Gastrocnemius medialis (tissue), 4 donors: ENCODE results near the gene S1PR3.
"Not testable (repeated sequence)": the region's sequence is repeated elsewhere in the genome, so short reads cannot be mapped to it uniquely, and the experiment has no call there.

ENCODE experiments used
- CTCF ChIP-seq, 5 experiments: fragments of 450-650 bp in 3 of 5; fragments of 200-600 bp in 2 of 5; sonication (generic) in 2 of 5; IDR thresholded peaks in 4 of 5; conservative IDR thresholded peaks in 1 of 5; 1 replicate in 4 of 5; 2 replicates in 1 of 5; pipeline ENCODE4 v1.5.1; 2016 to 2019; ENCODE audit warnings: antibody characterized with exemption in 5 of 5, mild to moderate bottlenecking in 3 of 5, moderate library complexity in 3 of 5
- POLR2A ChIP-seq, 2 donors: fragments of 450-650 bp; IDR thresholded peaks; one replicate each; pipeline ENCODE4 v1.6.1; 2017; ENCODE audit warnings: antibody characterized with exemption in 2 of 2, mild to moderate bottlenecking in 2 of 2, moderate library complexity in 2 of 2

DNA sequence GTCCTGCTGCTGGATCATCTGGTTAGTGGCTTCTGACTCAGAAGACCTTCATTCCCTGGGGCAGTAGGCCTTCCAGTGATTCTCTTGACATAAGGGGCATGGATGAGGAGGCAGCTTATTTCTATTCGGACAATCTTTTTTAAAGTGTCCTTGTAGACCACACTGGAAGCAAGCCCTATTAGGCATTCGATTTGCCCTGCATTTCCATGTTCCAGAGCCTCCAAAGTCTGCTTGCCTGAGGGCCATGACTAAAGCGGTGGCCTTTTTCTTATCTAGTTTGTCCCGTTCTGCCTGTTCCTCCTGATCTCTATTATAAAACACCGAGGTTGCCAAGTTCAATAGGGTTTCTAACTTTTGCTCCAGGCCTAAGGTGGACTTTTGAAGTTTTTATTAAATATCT lies 49.7 kb upstream of the S1PR3 start:
- not testable (repeated sequence) for TF ChIP-seq CTCF (IDR thresholded peaks at IDR 0.05 in 4 of 5, conservative IDR thresholded peaks at IDR 0.05 in 1 of 5); POLR2A (IDR thresholded peaks at IDR 0.05)
